DMS 273 treated with DMSO at 0.1 percent for 48 hours (cell line): Measurements from ENCODE around the gene NELL1.
A peak's percentile ranks its signal among the peaks of the same experiment; 100 is the strongest.

ENCODE experiments used
- DNase-seq: peaks from one replicate; lab custom pipeline; 2025; lab: John Stamatoyannopoulos, UW

Gene NELL1

DNA sequence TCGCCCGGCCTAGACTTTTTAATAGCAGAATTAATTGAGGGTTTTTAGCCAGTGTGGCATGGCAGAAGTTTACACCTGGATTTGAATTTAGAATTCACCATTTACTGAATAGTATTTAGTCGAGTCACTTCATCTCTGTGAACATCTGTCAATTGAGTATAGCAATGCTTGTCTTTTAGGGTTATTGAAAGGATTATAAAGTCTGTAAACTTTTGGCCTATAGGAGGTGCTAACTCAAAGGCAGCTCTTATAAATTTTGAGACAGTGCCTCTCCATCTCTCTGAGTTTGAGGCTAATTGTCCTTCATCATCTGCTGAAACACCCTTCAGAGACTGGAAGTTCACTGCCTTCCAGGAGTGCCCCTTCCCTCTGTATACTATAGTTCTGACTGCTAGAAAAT, 205.0 kb downstream of the NELL1 start:
- no peak for DNase-seq

DNA sequence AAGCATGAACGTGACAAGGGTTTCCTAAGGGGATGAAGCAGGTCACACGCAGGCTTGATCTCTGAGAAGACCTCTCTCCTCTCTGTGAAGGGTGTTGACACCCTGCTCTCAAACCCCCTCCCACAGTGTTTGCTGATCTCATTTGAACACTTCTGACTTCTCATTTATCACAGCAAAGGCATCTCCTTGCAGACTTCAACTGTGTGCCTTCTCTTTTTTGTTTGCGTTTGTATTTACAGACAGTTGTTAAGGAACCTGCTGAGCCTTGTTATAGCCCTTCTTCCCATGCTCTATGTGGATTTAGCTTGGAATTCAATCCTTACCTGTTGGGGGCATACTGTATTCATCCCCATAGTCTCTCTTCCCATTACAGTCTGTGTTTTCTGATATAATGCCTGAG, 206.5 kb downstream of the NELL1 start:
- DNase-seq: no peak

DNA sequence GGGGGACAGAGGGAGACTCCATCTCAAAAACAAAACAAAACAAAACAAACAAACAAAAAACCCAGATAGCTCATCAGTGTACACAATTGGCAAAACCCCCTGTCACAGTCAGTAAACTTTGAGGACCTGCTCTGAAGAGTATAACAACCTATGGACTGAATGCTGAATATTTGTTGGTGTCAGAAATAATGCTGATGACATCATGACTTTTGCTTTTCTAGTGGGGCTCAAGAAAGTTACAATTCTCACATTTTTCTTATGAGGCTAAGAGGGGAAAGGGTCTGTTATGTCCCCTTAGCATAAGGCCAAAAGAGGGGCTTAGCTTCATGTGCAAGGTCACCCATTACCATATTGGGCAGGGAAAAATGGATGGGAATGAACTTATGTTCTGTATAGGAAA, 207.4 kb downstream of the NELL1 start:
- no peak for DNase-seq

DNA sequence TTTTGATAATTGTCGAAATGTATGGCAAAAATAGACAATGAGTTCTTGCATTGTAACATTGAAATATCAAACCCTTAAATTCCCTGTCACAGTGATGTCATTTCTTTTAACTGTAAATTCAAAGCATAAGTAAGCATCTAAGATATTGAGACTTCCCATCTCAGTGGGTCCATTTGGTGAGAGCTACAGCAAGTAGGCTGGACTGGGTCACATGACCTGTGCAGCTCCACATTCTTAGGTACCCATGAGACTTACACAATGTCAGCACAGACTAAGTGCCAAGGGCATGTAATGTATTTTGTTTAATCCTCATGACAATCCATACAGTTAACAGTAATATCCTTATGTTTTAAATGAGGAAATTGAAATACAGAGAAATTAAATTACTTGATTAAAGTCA, 210.7 kb downstream of the NELL1 start:
- DNase-seq: no peak

DNA sequence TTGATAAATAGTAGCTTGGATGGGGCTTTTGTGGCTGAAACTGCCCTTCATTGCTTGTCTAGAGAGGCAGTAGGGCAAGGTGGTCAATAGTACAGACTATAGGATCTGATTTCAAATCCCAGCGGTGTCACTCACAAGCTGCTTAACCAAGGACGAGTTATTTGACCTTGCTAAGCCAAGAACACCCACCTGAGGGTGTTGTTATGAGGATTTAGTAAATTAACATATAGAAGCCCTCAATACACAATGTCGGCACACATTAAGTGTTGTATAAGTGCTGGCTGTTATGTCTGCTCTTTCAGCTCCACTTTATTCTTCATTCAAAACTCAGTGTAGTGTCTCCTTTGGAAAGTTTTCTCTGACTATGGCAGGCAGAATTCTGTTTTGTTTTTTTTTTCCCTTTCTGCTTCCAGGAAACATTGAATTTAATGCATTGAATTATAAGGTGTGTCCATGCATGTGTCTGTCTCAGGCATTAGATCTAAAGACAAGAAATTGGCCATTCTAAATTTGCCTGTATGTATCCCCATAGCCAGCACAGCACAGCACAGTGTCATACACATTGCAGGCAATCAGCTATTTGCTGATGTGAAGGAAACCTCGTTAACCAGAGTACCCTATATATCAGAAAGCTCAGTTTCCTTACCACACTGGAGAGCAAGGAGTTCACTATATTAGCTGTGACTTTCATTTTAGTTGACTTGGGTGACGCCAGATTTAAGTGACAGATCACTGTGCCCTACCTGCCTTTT, 212.1 kb downstream of the NELL1 start:
- DNase-seq: no peak

DNA sequence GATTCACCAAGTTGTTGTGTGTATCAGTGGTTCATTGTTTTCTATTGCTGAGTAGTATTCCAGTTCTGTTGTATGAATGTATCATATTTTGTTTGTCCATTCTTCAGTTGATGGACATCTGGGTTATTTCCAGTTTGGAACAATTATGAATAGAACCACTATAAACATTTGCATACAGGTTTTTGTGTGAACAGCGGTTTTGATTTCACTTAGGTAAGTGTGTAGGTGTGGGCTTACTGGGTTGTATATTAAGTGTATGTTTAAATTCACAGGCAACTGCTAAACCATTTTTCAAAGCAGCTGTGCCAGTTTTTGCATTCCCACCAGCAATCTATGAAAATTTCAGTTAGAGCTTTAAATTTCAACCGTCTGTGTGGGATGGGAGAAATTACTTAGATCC, 217.8 kb downstream of the NELL1 start:
- no peak for DNase-seq

DNA sequence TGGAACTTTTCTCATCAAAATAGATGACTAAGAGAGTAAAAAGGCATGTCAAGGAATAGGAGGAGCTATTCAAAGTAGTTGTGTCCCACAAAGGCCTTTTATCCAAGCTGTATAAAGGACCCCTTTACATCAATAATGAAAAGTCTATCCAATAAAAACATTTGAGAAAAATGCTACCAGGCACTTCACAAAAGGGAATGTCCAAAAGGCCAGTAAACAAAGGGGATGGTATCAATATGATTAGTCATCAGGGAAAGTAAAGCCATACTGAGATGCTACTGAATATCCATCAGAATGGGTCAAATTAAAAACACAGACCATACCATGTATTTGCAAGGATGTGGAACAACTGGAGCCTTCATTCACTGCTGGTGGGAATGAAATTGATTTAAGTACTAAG, 224.9 kb downstream of the NELL1 start:
- no peak for DNase-seq

DNA sequence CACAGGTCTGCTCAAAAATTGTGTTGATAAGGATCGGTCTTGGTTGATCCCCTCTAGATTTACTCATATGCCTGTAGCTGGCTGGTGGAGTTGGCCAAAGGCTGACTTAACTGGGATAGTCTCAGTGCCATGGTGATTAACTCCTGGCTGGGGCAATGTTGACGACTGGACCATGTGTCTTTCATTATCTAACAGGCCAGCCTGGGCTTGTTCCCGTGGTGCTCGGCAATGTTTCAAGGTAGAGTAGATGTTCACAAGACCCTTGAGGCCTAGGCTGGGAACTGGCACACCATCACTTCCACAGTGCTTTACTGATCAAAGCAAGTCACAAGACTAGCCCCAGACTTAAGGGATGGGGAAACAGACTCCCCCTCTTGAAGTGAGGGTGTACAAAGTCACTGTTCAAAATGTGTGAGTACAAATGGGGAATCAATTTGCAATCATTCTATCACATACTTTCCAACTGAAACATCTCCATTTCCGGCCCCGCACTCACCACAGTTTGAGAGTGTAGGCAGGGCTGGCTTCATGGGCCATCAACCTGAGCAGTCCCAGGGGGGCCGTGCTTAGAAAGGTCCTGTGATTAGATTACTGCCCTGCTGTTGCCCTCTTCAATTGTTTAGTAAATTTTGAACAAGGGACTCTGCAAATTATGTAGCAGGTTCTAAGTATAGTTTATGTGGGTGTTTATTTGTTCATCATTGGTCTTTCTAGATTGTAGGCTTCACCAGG, 240.8 kb downstream of the NELL1 start:
- DNase-seq: peak; percentile 4

DNA sequence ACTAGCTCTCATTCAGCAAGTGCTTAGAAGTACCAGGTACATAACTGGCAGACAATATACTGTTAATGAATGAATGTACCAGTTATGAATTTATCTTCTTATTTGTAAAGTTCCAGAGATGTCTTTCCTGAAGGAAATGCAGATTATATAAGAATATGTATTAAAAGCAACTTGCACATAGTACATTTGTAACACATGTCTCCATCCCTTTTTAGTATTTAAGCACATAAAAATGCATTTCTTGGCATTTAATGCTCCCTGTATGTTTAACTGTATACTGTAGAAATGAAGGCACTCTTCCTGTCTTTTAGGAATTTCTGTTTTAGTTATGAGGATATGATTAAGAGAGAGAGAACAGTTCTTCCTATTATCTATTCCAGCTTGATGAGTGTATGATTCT, 241.3 kb downstream of the NELL1 start:
- no peak for DNase-seq

DNA sequence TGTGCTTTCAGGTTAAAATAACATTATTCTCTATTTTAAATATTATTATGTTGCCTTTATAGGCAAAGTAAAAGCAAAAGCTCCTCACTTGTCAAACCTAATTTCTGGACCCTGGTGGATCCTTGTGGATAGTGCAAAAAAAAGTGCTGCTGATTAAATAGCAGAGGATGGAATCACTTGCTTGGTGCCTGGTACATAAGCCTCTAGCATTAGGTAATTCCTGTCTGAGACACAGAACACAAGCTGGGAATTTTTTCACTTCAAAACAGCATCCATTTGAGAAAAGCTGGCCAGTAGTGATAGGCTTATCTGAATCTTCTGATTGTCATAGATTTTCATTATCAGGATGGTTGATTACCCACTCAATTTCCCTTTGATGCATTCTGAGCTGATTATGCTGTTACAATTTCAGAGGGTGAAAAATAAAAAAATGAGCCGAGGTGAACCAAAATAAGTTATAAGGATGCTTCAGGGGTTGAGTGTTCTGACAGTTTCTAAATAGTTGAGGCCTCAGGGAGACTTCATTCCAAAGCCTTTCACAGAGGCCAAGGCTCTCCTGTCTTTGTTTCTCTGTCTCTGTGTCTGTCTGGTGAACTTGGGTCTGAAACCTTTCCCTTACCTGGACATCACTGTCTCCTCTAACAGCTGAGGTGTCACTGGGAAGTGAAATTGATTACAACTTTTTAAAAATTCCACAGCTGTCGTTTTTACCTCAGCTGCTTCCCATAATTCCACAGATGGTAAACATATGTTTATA, 242.9 kb downstream of the NELL1 start:
- no peak for DNase-seq

DNA sequence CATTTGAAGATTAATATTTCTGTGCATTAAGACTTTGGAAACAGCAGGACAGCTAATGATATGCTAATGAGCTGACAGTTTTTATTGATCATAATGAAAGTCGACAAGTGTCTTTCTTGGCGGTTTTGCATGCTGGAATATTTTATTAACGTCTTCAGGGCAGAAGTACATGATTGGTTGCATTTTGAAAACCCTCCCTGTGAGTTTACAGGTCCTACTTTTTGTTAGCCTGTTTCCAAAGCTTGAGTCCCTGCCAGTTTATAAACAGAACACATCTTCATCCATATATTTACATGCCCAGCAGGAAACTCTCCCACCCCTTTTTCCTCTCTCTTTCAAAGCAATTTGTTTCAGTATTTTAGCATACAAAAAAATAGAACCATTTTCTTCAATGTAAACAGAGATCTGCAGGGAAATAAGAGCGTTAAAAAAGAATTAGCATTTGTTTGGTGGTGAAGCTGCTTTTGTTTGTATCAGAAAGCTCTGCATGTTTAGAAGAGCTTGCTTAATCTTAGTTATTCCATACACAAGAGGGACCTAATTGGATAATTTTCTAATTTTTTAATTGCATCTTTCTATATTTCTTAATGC, 243.6 kb downstream of the NELL1 start:
- DNase-seq: no peak

DNA sequence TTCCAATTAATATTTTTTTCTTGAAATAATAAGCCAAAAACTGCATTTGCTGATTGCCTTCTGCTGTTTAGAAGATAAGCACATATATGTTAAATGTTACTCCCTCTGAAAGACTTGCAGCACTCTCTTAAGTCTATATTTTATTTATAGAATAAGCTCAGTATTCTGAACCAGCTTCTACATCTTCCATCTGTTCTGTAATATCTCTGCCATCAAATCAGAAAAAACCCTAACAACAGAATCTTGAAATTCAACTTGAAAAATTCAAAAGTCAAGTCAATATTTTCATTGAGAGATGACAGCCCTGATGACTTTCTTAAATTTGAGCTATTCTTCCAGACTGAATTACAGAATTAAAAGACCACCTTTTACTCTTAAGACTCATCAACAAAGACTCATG, 247.9 kb downstream of the NELL1 start:
- DNase-seq: no peak

DNA sequence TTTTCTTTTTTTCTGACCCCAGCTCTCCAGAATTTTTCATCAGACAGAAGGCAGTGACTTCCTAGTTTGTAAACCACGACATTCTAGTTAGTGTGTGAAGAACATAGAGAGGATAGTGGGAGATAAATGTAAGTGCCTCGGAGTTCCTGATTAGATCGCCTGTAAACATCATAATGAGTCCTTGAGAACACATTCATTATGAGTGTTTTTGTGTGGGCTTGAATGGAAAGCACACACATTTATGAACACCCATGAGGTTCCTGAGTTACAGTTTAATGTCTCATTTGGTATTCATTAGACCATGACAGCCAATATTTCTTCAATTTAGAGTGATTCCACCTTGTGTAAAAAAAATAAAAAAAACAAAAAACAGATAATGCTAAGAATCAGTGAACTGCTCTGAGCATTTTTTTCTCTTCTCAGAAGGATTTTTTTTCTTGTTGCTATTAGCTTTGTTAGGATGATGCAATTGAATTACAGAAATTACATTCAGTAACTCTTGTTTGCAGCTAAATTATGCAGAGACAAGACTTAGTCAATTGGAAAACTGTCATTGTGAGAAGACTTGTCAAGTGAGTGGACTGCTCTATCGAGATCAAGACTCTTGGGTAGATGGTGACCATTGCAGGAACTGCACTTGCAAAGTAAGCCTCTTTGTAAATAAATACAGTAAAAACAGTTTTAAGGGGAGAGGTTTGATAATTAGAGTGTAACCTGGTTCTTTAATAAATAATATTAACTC, 257.6 kb downstream of the NELL1 start:
- no peak for DNase-seq

DNA sequence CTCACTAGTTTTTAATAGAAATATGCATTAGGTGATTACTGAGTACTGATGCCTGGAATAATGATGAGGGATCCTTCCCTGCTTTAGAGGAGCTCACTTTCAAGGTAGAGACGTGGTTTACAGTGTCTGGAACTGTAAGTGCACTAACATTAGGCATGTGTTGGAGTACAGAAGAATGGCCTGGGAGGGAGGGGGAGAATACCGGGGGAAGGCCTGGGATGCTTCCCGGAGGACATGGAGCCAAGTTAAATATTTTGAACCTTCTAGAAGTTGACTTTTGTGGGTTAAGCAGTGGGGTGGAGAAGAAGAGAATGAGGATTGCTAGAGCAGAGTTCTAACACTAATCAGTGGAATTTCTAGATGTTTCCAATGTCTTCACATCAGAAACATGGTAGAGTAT, 261.6 kb downstream of the NELL1 start:
- no peak for DNase-seq

DNA sequence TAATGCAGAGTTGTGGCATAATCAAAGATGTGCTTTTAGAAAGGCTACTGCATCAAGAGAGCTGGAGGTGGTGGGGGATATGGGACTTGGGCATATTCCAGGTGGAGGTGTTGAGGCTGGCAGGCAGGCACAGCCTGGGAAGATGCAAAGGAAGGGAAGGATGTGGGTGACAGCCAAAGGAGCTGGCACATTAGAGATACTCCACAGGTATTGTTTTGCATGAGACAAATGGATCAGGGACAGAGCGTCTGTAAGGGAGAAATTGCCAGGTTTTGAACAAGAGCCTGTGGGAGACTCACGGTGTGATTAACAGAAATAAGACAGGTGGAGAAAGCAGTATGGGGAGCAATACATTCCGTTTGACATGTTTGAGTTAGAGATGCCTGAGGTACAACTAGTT, 263.7 kb downstream of the NELL1 start:
- no peak for DNase-seq

DNA sequence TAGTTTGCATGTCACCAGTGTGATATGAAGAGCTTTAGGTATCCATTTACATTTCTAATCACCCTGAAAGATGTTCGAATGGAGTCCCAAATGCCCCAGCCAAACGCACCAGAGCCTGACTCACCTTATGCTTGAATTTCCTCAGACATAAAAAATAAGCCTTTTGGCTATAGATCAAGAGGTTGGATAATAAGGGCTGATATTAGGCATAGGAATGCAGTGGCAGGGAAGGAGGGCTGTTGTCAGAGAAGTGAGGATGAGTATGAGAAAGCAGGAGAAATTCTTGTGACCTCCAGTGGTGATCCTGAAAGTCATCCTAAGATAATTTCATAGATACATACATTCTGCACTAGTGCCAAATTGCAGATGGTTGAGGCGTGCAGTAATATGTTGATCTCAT, 264.6 kb downstream of the NELL1 start:
- DNase-seq: no peak

DNA sequence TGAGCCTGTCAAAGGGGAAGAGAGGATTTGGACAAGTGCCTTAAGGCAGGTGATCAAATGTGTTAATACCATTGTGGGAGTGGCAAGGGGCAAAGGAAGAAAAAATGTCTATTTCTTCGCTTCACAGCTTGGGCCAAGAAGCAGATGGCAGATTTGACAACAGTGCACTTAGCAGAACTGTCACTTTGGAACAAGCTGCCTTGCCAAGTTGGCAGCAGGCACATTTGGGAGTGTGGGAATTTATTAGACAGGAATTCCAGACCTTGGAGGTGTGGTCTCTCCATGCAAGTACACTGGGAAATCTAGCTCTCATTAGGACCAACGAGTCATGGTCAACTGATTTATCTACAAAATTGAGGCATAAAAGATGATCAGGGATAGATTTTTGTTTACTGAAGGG, 265.1 kb downstream of the NELL1 start:
- DNase-seq: no peak

DNA sequence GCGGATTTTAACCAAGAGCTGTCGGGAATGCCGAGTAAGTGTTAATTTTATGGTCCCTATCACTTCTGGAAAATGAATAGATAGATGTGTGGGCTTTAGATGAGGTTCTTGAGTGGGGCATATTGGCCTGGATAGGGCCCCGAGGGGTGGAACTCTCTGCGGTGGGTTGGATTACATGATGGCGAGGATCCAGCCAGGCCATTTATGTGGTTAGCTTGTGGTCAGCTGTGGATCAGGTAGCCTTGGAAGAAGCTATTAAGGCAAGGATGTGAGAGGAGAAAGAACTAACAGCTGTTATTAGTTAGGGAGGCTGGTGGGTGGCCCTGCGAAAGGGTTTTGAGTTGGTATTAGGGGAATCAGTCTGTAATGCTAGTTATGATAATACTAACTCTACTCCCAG, 268.4 kb downstream of the NELL1 start:
- DNase-seq: no peak

DNA sequence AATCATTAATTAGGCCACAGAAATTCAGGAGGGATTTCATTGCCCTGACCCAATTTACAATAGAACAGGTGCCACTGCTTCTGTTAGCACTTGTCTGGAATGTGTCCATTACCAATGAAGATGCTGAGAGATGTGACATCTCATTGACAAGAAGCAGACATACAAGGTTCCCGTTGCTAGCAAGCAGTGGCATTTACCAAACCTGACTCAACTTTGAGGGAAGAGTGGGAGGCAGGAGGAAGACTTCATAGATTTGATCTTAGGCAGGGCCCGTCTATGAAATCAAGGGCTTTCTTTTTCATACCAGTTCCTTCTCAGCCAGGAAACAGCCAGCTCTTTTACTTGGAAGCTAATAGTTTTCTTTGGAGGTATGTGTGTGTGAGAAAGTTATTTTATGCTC, 280.2 kb downstream of the NELL1 start:
- no peak for DNase-seq

DNA sequence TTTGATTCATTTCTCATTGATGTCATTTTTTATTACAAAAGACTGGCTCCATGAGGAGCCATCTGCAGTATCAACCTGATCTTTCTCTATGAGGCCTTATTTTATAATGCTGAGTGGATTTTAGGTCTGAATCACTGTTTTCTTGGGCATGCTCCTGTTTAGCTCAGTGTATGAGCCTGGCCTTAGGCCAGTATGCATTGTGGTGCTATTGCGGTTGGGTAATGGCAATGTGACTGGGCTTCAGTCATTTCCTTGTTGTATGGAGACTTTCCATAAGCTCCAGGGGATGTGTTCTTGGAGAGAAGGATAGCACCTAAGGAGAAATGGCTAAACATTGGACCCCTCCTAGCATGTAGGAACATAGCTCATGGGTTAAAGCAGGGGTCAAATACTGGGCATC, 293.2 kb downstream of the NELL1 start:
- DNase-seq: no peak

DNA sequence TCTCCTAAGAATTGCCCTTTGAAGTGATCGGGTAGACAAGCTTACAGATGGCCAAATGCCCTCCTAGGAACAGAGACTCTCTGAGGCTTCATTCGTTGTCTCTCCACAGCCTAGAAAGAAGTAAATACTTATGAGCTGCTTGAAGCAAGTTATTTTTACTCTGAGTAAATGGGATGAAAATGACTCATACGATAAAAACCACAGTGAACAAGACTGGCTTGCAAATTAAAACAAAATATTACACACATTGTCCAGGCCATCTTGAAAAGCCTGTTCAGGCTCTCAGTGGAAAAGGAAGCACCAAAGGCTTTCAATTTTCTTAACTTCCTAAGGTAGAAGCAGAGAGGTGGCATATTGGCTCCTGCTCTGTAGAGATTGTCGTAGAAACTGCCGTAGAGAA, 294.2 kb downstream of the NELL1 start:
- no peak for DNase-seq

DNA sequence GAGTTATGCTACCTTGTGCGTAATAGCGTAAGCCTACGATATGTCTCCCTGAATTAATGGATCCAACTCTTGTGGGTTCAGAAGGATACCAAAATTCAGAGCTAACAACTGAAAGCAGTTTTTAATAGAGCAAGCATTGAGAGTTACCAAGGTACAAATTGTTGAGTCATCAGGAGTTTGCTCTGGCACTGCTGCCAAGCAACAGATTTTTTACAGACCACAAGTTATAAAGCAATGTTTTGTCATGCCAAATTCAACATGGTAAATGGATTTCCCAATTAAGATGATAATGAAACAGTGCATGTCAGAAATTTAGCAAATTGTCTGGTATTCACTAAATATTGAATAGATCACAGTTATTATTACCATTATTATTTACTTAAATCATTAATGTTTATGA, 295.6 kb downstream of the NELL1 start:
- DNase-seq: no peak
